Measurements from ENCODE around the gene XPNPEP1.

Gene XPNPEP1

DNA sequence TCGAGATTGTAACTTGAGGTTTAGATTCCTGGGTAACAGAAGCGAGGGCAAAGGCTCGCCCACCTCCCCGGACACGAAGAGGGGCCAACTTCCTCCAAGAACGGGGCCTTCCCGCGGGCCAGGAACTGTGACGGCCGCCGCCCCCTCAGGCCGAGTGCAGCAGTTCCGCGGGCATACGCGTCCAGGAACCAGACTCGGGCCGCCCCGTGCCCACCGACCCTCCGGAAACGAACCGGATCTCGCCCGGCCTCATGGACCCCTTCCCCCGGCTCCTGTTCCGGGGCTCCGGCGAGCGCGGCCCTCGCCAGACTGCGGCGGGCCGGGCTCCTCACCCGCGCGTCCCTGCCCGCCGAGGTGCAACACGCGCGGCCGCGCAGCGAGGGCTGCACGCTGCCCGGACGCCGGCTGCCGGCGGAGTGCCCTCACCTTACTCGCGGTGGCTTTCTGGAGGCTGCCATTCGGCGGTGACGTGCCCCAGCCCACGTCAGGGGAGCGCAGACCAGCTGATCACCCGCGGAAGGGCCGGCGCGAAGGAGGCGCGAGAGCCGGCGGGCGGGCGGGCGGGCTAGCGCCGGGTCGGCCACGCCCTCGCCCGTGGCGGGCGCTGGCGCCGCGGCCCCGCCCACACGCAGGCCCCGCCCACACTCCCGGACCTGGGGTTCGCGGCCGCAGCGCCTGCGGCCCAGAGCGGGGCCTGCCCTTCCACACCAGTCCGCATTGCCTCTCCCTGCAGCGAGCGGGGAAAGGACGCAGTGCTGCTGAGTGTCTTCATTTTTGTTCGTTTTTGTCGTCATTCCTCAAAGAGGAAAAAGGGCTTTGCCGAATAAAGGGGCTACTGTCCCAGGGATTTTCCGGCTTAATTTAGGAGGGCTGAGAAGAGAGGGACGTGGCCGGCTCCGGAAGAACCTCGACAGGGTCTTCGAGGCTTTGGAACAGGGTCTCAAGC is at the start of gene XPNPEP1:
XPNPEP1 (minus strand) TSS at position 536 of the 946 bp plus-strand sequence; CDS start at position 458, 78 bp downstream.
- H2AFZ ChIP-seq (ENCODE audit: low read depth, low read length, severe bottlenecking), result peak within 1 kb of the TSS; percentile 86
- no peaks in the 10 kb centered on the region for H3K9me3 ChIP-seq (ENCODE audit: insufficient read depth, low read length)
- no peak for TF ChIP-seq EZH2phosphoT487 (conservative IDR thresholded peaks at IDR 0.05; ENCODE audit: low read length)
- peaks cover 27% of the 10 kb centered on the region; the same call in 1 of the 2 replicates for H3F3A ChIP-seq (ENCODE audit: insufficient read depth)
- peak within 1 kb of the TSS; percentile 98 for H3K9ac ChIP-seq (ENCODE audit: low read length)
- no peaks in the 10 kb centered on the region for H3K27me3 ChIP-seq (ENCODE audit: low read length)
- H3K4me3 ChIP-seq (ENCODE audit: insufficient read depth, low read length, poor library complexity, severe bottlenecking), result peak within 1 kb of the TSS; percentile 79
- peak within 1 kb of the TSS; percentile 96 for H3K4me2 ChIP-seq (ENCODE audit: low read depth, low read length, poor library complexity, severe bottlenecking)
- H3K9me2 ChIP-seq (replicated peaks; ENCODE audit: insufficient read depth, low read length), result no peaks in the 10 kb centered on the region
- no peaks in the 10 kb centered on the region for H3K36me3 ChIP-seq (ENCODE audit: low read length)
- H4K20me1 ChIP-seq (ENCODE audit: low read depth, low read length), result no peaks in the 10 kb centered on the region
- peak within 1 kb of the TSS; percentile 64 for H3K27ac ChIP-seq (ENCODE audit: low read depth, low read length)
- peaks cover 48% of the 10 kb centered on the region for H3K79me2 ChIP-seq (ENCODE audit: insufficient read depth, low read length)

DNA sequence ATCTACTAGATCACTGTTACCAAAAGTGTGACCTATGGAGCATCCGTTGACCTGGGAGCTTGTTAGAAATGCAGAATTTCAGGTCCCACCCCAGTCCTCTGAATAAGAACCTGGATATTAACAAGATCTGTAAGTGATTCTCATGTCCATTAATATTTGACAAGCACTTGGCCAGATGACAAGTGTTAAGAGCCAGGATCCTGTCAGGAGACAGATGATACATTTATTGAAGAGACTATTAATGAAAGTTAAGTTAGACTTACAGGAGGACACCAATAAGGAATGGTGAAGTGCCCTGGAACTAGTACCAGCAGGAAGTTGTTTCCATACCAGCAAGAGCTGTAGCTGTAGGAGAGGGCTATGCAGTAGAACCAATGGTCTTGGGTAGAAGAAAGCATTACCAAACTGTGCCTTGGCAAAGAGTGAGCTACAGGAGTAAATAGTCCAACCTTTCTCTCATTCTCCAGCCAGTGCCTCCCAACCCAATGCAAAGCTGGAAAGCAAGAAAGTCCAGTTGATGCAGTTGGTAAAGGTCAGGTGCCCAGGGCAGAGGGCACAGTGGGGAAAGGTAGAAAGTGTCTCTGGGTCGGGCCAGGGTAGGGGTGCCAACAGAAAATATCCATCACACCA is 49.2 kb upstream of the XPNPEP1 start:
- no peak overlapping the region for H3K4me3 ChIP-seq (ENCODE audit: insufficient read depth, low read length, poor library complexity, severe bottlenecking)
- no peaks in the 10 kb centered on the region for H3F3A ChIP-seq (ENCODE audit: insufficient read depth)
- H3K36me3 ChIP-seq (ENCODE audit: low read length), result no peaks in the 10 kb centered on the region
- no peaks in the 10 kb centered on the region for H3K27me3 ChIP-seq (ENCODE audit: low read length)
- H3K9me2 ChIP-seq (replicated peaks; ENCODE audit: insufficient read depth, low read length), result no peaks in the 10 kb centered on the region
- TF ChIP-seq, protein P1, sequence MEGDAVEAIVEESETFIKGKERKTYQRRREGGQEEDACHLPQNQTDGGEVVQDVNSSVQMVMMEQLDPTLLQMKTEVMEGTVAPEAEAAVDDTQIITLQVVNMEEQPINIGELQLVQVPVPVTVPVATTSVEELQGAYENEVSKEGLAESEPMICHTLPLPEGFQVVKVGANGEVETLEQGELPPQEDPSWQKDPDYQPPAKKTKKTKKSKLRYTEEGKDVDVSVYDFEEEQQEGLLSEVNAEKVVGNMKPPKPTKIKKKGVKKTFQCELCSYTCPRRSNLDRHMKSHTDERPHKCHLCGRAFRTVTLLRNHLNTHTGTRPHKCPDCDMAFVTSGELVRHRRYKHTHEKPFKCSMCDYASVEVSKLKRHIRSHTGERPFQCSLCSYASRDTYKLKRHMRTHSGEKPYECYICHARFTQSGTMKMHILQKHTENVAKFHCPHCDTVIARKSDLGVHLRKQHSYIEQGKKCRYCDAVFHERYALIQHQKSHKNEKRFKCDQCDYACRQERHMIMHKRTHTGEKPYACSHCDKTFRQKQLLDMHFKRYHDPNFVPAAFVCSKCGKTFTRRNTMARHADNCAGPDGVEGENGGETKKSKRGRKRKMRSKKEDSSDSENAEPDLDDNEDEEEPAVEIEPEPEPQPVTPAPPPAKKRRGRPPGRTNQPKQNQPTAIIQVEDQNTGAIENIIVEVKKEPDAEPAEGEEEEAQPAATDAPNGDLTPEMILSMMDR (IDR thresholded peaks at IDR 0.05; ENCODE audit: insufficient read depth, low read length, poor library complexity, severe bottlenecking), result no peak
- no peak for TF ChIP-seq EZH2phosphoT487 (conservative IDR thresholded peaks at IDR 0.05; ENCODE audit: low read length)
- H3K27ac ChIP-seq (ENCODE audit: low read depth, low read length), result no peak overlapping the region
- no peaks in the 10 kb centered on the region for H3K9me3 ChIP-seq (ENCODE audit: insufficient read depth, low read length)
- H3K9ac ChIP-seq (ENCODE audit: low read length), result no peak overlapping the region
- H2AFZ ChIP-seq (ENCODE audit: low read depth, low read length, severe bottlenecking), result no peak overlapping the region
- no peaks in the 10 kb centered on the region for H3K79me2 ChIP-seq (ENCODE audit: insufficient read depth, low read length)
- H3K4me2 ChIP-seq (ENCODE audit: low read depth, low read length, poor library complexity, severe bottlenecking), result no peak overlapping the region
- H4K20me1 ChIP-seq (ENCODE audit: low read depth, low read length), result no peaks in the 10 kb centered on the region

DNA sequence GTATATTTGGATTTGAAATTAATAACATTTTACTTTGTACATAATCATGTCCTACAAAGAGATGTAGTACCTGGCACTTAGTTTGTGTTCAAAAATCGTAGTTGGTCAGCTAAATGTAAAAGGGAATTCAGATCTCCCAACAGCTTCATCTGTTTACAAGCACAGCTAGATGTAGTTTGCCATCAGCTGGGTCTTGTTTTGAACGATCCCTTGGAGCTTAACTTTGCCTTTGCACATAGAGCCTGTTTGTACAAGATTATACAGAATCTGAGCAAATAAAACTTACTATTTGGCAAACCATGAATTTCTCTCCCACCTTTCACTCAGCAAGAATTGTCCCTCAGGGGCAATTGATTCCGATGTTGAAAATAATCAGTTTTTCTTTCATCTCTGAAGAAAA is 48.3 kb upstream of the XPNPEP1 start:
- Histone ChIP-seq H3K9me3 (ENCODE audit: insufficient read depth, low read length) (no peaks in the 10 kb centered on the region), H3F3A (ENCODE audit: insufficient read depth) (no peaks in the 10 kb centered on the region), H4K20me1 (ENCODE audit: low read depth, low read length) (no peaks in the 10 kb centered on the region), H3K4me2 (ENCODE audit: low read depth, low read length, poor library complexity, severe bottlenecking) (no peak overlapping the region), H3K4me3 (ENCODE audit: insufficient read depth, low read length, poor library complexity, severe bottlenecking) (no peak overlapping the region), H3K27ac (ENCODE audit: low read depth, low read length) (no peak overlapping the region), H3K36me3 (ENCODE audit: low read length) (no peaks in the 10 kb centered on the region), H2AFZ (ENCODE audit: low read depth, low read length, severe bottlenecking) (no peak overlapping the region), H3K9ac (ENCODE audit: low read length) (no peak overlapping the region), H3K79me2 (ENCODE audit: insufficient read depth, low read length) (no peaks in the 10 kb centered on the region), H3K9me2 (replicated peaks; ENCODE audit: insufficient read depth, low read length) (no peaks in the 10 kb centered on the region), H3K27me3 (ENCODE audit: low read length) (no peaks in the 10 kb centered on the region)
- TF ChIP-seq, protein P1 (IDR thresholded peaks at IDR 0.05; ENCODE audit: insufficient read depth, low read length, poor library complexity, severe bottlenecking), result no peak
- TF ChIP-seq EZH2phosphoT487 (conservative IDR thresholded peaks at IDR 0.05; ENCODE audit: low read length), result no peak

Measured in SU-DHL-6 (cell line).